Daoy (cell line): ENCODE data around the gene BRD2. TPM values are rescaled to one million over a fixed set of nuclear protein-coding genes. Genes with fewer than 3 reads are reported as not detected.

Experiments used
- DNase-seq: peaks from one replicate; pipeline ENCODE4 v3.0.0-alpha.2; 2015; ENCODE audit warnings: low read depth
- total RNA-seq: library from RNA; depleted of rRNA; stranded (reverse); fragments of >200 nt; shearing (Covaris generic); gene quantifications from 2 replicates; pipeline ENCODE4 v1.2.3, GENCODE V29; 2014; rRNA removed

BRD2 gene
- total RNA-seq, 1 experiment from 2014 or later: 108 TPM

GRCh38 chr6:33029328-33030184, 61.2 kb downstream of the BRD2 start:
- no peak for DNase-seq

- no peak for DNase-seq
Observed at GRCh38 chr6:33030245-33030644, 61.9 kb downstream of the BRD2 start.

Other genes starting within 250 kb of the BRD2 start
- not detected in 2 replicates for gene HLA-DQA2, start 227.2 kb upstream of the BRD2 start, total RNA-seq
- not detected in 2 replicates for gene HLA-DQB2, start 205.1 kb upstream of the BRD2 start, total RNA-seq
- gene HLA-DOB, start 151.6 kb upstream of the BRD2 start, total RNA-seq: 0.63 TPM in 1 of 2 replicates, not detected in the other
- gene TAP2, start 129.9 kb upstream of the BRD2 start, total RNA-seq: 41.9 and 183 TPM in 2 replicates
- 108 and 133 TPM in 2 replicates for gene PSMB8, start 124.5 kb upstream of the BRD2 start, total RNA-seq
- gene TAP1, start 114.9 kb upstream of the BRD2 start, total RNA-seq: 74.7 and 78.8 TPM in 2 replicates
- gene PSMB9, start 114.4 kb upstream of the BRD2 start, total RNA-seq: 76.5 and 99.3 TPM in 2 replicates
- gene HLA-DMB, start 27.6 kb upstream of the BRD2 start, total RNA-seq: 0.23 and 3.2 TPM in 2 replicates
- 0.11 and 1.8 TPM in 2 replicates for gene HLA-DMA, start 15.5 kb upstream of the BRD2 start, total RNA-seq
- gene HLA-DOA, start 41.0 kb downstream of the BRD2 start, total RNA-seq: 1.9 TPM in 1 of 2 replicates, not detected in the other
- 4.2 and 13.8 TPM in 2 replicates for gene HLA-DPA1, start 105.1 kb downstream of the BRD2 start, total RNA-seq
- gene HLA-DPB1, start 107.4 kb downstream of the BRD2 start, total RNA-seq: 25.4 and 34.6 TPM in 2 replicates
- gene COL11A2, start 223.9 kb downstream of the BRD2 start, total RNA-seq: 1.6 and 5.5 TPM in 2 replicates
- 21.4 and 27.3 TPM in 2 replicates for gene RXRB, start 232.1 kb downstream of the BRD2 start, total RNA-seq
- gene SLC39A7, start 232.3 kb downstream of the BRD2 start, total RNA-seq: 104 and 121 TPM in 2 replicates
- gene HSD17B8, start 236.1 kb downstream of the BRD2 start, total RNA-seq: 3.3 and 8.2 TPM in 2 replicates
- 43.4 and 44.9 TPM in 2 replicates for gene RING1, start 239.9 kb downstream of the BRD2 start, total RNA-seq